GM12875 (cell line): ENCODE measurements around the gene PMP22.
"Not testable (repeated sequence)": the region's sequence is repeated elsewhere in the genome, so short reads cannot be mapped to it uniquely, and the experiment has no call there.

Source experiments
- H3K4me3 ChIP-seq: one replicate; pipeline ENCODE4 v1.5.1; 2011; ENCODE audit warnings: low read depth, low read length, control low read depth
- CTCF ChIP-seq: IDR thresholded peaks from 2 replicates; pipeline ENCODE4 v1.5.1; 2011; ENCODE audit warnings: low read depth, mild to moderate bottlenecking, control low read depth, inconsistent platforms, low read length, moderate library complexity, borderline replicate concordance; ENCODE audit not compliant: insufficient read depth

PMP22 gene

GRCh38 chr17:15213381-15214087 lies 51.6 kb downstream of the PMP22 start:
- 0 out of 2 replicates have a peak, but pooled peaks have one; percentile 22 for TF ChIP-seq CTCF
- no peak overlapping the region for H3K4me3 ChIP-seq

- TF ChIP-seq CTCF = no peak
- no peak overlapping the region for H3K4me3 ChIP-seq
Measured at GRCh38 chr17:15210247-15210646, 54.9 kb downstream of the PMP22 start.

GRCh38 chr17:15203062-15203461 lies 62.1 kb downstream of the PMP22 start:
- H3K4me3 ChIP-seq = not testable (repeated sequence)

- not testable (repeated sequence) for H3K4me3 ChIP-seq
Measured at GRCh38 chr17:15200574-15200973, 64.6 kb downstream of the PMP22 start.

GRCh38 chr17:15197229-15197628 lies 67.9 kb downstream of the PMP22 start:
- no peak overlapping the region for H3K4me3 ChIP-seq
- TF ChIP-seq CTCF = no peak

- no peak for TF ChIP-seq CTCF
- no peak overlapping the region for H3K4me3 ChIP-seq
Measured at GRCh38 chr17:15194859-15195277, 70.3 kb downstream of the PMP22 start.

GRCh38 chr17:15185625-15185991 lies 79.5 kb downstream of the PMP22 start:
- no peak overlapping the region for H3K4me3 ChIP-seq
- TF ChIP-seq CTCF = no peak

GRCh38 chr17:15184872-15185624 lies 80.1 kb downstream of the PMP22 start:
- no peak for TF ChIP-seq CTCF

More at GRCh38 chr17:15184872-15185624, 80.1 kb downstream of the PMP22 start:
- no peak overlapping the region for H3K4me3 ChIP-seq
